Fibroblast of upper back skin (primary cell): Measurements from ENCODE around the gene IL31.
"Not testable (repeated sequence)": the region's sequence is repeated elsewhere in the genome, so short reads cannot be mapped to it uniquely, and the experiment has no call there.

Experiments
- DNase-seq: peaks from one replicate; pipeline ENCODE4 v3.0.0-alpha.2; 2013

IL31 gene

GRCh38 chr12:122190842-122191668 lies 17.0 kb upstream of the IL31 start:
- DNase-seq = peak; percentile 40

- DNase-seq = no peak
These were observed 15.8 kb upstream of the IL31 start for GRCh38 chr12:122189626-122190475.

DNA sequence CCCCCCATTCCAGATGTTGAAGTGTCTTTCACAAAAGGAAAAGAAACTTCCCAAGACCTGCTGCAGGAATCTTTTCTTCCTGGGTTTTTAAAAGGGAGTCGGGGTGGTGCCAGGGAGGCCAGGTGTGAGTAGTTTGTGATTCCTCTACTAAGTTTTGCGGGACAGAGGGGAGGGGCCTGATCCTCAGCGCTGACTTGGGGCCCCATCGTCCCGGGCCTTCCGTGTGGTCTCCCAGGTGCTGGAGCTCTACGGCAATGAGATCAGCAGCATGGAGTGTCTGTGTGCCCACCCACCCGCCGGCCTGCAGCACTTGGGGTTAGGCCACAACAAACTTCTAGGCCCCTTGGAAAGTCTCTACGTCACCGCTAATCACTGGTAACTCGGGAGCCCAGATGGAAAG lies 13.4 kb upstream of the IL31 start:
- no peak for DNase-seq

DNA sequence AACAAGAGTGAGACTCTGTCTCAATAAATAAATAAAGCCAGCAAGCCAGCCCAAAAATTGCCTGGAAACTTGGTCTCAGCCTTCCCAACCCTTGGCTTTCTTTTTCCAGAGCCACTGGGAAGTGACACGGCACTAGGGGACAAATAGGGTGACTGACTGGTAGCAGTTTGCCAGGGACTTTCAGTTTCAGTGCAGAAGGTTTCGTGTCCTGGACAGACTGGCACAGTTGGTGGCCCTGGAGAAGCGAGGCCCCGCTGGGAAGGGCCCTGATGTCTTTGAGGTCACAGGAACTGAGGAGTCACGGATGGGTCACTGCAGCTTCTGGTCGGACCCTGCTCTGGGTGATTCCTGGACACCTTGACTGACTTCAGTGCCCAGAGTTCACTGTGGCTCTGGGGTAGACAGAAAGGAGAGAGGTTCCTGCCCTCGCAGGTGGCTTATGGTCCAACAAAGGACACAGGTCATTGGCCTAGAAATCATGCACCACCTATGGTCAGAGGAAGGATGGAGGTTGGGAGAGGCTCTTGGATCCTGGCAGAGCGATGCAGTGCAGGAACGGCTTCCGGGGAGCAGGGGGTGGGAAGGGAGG lies 11.6 kb upstream of the IL31 start:
- DNase-seq = no peak

DNA sequence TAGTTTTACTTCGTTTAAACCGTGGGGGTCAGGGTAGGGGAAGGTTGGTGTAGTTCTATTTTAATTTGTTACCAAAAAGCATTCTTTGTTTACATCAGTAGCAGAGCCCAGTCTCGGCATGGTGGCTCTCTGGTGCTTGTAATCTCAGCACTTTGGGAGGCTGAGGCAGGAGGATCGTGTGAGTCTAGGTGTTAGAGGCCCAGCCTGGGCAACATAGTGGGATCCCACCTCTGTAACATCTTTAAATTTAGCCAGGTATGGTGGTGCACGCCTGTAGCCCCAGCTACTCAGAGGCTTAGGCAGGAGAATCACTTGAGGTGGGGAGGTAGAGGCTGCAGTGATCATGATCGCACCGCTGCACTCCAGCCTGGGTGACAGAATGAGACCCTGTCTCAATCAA lies 11.1 kb upstream of the IL31 start:
- DNase-seq = no peak

DNA sequence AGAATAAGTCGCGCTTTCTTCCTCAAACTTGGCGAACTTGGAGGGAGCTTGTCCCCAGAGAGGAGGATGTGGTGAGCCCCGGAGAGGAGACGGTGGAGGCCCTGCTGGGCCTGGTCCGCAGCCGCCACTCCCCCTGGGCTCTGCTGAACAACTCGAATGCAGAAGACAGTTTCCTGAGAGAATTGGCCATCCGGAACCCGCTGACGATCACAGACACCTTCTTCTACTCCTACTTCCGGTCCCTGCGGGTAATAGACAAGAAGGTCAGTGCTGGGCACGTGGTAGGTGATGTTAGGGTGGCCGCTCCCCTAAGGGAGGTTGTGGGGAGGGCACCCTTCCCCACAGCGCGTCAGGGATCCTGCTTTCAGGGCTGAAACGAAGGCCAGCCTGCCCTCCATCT lies 10.5 kb upstream of the IL31 start:
- no peak for DNase-seq

DNA sequence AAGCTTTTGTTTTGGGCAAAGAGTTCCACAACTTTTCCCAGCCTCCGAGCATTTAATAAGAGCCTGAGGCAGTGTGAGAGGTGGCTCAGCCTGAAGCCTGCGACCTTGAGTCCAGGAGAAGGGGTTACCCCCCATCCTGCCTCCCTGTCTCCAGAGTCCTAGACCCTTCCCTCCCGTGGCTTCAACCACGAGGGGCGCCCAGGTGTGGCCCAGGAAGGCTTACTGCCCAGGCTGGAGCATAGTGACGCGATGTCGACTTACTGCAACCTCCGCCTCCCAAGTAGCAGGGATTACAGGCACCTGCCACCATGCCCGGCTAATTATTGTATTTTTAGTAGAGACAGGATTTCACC lies 9.5 kb upstream of the IL31 start:
- no peak for DNase-seq

GRCh38 chr12:122182887-122183587 lies 9.0 kb upstream of the IL31 start, which contains the start of gene LRRC43:
Gene LRRC43 (plus strand): TSS chr12:122183123. CDS start chr12:122183145, 22 bp downstream.
- DNase-seq = no peak

- not testable (repeated sequence) for DNase-seq
These were observed 2.5 kb upstream of the IL31 start for GRCh38 chr12:122176473-122176872.

GRCh38 chr12:122172262-122172939 lies 1.6 kb downstream of the IL31 start:
- DNase-seq = no peak

GRCh38 chr12:122171399-122171798 lies 2.6 kb downstream of the IL31 start:
- DNase-seq = no peak

GRCh38 chr12:122168492-122168891 lies 5.5 kb downstream of the IL31 start:
- DNase-seq = no peak

GRCh38 chr12:122167356-122167925 lies 6.6 kb downstream of the IL31 start:
- DNase-seq = no peak

DNA sequence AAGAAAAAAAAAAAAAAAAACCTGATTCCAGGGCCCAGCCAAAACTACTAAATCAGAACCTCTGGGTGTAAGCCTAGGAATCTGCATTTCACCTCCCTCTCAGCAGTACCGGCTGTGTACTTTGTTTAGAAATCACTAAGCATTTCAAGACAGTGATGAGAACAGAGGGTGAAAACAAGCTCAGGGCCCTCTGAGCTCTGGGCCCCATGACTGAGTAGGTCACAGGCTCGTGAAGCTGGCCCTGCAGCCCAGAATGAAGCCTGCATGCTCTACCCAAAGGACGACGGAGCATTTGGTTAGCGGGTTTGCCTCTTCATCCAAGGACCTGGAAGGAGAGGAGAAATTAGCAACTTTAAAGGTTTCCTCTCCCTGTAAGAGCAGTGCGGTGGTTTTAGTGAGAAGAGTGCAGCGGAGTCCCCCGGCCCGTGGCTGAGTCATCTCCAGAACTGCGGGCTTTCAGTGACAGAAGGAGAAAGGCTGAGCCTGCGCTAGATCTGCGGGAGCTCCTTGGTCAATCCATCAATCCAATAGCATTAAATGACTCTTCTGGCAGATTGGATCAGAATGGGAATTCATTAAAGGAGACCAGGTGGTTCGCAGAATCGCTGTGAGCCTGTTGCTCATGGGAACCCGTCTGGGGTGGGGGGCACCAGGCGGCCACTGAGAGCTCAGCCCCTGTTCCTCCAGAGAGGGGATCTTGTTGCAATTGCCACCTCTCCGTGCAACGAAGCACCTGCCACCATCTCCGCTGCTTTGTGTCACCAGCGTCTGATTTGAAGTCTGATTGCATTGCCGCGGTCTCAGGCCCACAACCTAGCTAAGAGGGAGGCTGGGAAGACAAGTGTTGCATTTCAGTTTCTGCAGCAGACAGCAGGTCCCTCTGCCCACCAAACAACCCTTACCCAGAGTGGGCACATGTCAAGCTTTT lies 7.3 kb downstream of the IL31 start:
- no peak for DNase-seq

- no peak for DNase-seq
These were observed 11.0 kb downstream of the IL31 start for GRCh38 chr12:122162976-122163375.

DNA sequence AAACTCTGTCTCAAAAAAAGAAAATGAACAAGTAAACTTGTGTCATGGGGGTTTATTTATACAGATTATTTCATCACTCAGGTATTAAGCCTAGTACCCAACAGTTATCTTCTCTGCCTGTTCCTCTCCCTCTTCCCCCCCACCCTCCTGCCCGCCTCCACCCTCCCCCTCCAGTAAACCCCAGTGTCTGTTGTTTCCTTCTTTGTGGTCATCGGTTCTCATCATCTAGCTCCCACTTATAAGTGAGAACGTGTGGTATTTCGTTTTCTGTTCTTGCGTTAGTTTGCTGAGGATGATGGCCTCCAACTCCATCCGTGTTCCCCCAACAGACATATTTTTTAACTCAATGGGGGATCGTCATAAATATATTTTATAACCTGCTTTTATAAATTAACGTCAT lies 12.3 kb downstream of the IL31 start:
- DNase-seq = no peak

DNA sequence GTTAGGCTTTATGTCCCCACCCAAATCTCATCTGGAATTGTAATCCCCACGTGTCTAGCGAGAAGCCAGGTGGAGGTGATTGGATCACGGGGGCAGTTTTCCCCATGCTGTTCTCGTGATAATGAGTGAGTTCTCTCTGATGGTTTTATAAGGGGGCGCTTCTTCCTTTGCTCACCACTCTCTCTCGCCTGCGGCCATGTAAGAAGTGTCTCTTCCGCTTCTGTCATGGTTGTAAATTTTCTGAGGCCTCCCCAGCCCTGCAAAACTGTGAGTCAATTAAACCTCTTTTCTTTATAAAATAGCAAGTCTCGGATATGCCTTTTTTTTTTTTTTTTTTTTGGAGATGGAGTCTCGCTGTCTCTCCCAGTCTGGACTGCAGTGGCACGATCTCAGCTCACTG lies 13.3 kb downstream of the IL31 start:
- no peak for DNase-seq

DNA sequence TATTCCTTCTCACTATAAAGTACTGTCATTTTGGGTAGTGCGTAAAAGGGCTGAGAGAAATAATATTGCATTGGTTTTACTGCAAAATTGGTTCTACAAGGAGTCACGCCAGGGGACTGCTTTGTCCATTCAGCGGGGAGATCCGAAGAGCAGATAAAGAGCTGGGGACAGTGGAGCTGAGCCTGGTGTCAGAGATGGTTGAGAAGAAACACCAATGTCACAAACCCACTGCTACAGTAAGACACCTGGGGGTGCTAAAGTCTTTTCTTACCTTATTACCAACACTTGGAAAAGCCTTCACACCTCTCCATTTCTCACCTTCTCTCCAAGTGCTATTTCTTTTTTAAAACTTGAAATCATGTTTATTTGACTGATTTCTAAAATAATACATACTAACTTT lies 14.1 kb downstream of the IL31 start:
- no peak for DNase-seq

- DNase-seq = no peak
These were observed 15.2 kb downstream of the IL31 start for GRCh38 chr12:122158700-122159285.

- DNase-seq = no peak
These were observed 18.3 kb downstream of the IL31 start for GRCh38 chr12:122155705-122156104.

DNA sequence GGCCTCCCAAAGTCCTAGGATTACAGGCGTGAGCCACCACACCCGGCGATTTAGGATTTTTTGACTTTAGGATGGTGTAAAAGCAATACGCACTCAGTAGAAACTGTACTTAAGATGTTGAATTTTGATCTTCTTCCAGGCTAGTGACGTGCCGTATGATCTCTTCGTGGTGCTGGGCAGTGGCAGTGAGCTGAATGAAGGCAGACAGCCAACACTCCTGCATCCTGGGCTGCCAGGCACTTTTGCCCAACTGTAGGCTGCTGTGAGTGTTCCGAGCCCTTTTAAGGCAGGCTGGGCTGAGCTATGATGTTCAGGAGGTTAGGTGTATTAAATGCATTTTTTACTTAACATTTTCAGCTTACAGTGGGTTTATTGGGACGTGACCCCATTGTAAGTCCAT lies 21.3 kb downstream of the IL31 start:
- DNase-seq = no peak
